Glomerular endothelial cell (primary cell): Measurements from ENCODE around the gene CKB. TPM values are rescaled to one million over a fixed set of nuclear protein-coding genes. Genes with fewer than 3 reads are reported as not detected.

Source experiments
- DNase-seq: peaks from one replicate; pipeline ENCODE4 v3.0.0-alpha.2; 2011; ENCODE audit warnings: low read depth, low spot score; ENCODE audit errors: extremely low read depth
- total RNA-seq: library from RNA; depleted of rRNA; stranded (reverse); fragments of >200 nt; gene quantifications from 2 replicates; pipeline ENCODE4 v1.2.3, GENCODE V29; 2015

The CKB gene
- total RNA-seq, 1 donor from 2014 or later = 10.3 TPM

DNA sequence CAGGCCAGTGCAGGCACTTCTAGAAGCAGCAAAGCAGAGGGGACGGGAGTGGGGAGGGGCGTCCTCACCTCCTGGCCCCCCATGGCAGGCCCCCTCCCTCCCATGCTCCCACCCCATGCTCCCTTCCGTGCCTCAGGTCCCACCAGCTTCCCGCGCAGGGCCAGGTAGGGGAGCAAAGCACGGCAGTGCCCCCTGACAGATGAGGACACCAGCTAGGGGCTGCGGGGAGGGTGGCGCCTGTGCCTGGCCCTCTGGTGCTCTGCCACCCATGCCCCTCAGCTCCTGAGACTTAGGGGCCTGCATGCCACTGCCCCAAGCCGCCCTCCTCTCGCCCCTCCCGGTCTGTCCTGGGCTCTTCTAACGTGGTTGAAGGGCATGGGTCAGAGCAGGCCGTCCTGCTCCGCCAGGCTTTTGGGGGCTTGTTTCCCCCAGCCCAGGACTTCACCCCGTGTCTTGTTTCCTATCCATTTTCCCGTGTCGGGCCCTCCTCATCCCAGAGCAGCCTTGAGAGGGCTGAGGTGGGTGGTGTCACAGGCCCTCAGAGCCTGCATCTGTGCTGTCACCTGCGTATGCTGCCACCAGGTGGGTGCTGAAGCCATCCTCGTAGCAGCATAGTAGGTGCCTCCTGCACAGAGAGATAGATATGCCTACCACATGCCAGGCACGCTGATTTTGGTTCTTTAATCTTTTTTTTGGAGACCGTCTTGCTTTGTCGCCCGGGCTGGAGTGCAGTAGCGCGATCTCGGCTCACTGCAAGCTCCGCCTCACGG, 16.6 kb upstream of the CKB start:
- DNase-seq = no peak

DNA sequence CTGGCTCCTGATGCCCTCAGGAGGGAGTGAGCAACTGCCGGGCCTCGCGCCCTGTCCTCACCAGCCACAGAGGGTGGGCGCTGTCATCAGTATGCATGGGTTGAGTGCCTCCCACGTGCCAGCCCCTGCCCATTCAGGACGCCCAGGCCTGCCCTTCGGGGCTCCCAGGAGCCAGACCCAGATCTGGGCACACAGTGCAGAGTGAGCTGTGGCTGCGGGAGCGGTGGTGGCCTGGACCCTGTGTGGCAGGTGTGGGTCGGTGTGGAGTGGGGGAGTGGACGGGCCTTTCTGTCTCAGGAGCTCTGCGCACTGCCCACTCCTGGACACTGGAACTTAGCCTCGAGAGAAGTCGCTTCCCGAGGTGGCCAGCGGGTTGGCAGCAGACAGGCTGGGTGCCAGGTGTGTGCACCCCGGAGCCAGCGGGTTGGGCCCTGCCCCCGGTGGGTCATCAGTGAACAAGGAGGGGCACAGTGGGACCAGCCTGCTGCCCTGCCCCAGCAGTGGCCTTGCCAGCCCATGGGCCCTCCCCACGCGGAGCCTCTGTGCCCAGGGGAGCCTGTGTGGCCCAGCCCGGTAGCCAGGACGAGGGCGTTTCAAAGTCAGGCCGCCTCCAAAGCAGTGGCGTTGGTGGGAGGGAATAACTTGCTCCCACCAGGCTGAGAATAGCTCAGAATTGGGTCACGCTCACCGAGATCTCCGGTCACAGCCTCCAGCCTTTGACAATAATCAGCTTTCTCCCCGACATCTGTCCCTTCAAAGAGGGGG, 15.8 kb upstream of the CKB start:
- DNase-seq = no peak

DNA sequence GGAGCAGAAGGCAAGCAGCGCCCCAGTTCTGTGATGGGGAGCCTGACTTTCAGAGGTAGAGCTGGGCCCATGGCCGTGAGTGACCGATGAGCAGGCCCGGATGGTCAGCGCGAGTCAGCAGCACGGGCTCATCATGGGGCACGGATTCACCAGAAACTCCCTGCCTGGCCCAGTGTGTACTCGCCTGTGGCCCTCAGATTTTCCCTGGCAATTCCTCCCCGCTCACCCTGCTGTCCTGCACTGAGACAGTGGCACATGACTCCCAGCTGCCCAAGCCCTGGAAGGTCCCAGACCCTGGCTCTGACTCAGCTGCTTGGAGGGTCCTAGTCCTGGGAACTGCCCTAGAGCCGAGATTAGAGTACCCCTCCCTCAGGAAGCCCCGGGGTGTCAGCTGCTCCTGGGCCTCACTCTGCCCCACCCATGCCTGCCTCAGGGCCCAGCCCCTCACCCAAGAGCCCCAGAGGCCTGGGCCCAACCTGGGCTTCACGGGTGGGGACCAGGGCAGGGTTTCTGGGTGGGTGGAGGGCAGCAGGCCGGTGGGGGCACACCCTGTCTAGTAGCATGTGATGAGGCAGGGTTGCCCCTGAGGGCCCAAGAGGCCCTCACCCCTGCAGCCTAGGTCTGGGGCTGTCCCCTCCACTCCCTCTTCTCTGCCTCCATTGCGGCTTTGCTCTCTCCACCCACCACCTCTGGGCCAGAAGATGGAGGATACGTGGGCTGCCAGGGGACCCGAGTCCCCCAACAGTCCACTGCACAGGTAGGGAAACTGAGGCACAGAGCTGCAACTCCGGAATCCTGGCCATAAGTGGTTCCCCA, 14.8 kb upstream of the CKB start:
- DNase-seq = no peak

DNA sequence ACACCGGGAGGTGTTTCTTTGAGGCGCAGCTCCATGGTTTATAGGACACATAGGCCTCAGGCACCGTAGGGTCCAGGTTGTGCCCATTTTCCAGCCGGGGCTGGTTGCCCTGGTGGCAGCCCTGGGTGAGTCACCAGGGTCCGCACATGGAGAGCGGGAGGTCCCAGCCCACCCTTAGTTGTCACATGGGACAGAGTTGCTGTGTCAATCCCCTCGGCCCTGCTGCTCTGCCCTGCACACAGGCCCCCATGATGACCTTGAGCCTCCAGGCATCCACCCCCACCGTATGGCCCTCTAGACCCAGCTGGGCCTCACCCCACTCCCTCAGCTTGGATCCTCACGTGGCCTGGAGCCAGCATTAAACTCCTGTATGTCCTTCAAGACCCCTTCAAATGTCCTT, 14.1 kb upstream of the CKB start:
- no peak for DNase-seq

DNA sequence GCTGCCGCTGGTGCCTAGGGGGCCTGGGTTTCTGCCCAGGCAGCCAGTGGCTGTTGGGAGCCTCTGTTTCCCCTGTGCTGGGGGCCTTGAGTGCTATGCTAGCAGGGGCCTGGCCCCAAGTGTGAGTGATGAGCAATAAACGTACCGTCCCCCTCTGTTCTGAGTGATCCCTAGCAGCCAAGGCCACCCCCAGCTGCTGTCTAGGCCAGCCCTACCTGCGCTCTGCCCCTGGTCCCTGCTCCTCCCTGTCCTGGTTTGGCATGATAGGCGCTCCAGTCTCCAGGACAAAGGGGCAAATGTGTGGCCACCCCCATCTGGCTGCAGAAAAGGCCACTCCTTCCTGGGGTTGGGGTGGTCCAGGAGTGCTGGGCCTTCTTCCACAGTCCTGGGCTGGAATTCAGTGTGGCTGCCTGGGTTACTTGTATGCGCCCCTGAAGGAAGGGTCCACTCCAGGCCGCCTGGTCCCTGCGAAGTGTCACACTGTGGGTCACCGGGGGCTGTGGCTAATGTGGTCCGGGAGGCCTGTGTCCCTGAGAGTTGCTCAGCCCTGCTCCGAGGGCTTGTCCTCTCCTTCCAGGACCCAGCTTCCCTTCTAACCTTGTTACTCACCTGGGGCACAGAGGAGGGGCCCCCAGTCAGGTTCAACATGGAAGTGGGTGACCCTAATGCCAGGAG, 13.4 kb upstream of the CKB start:
- no peak for DNase-seq

DNA sequence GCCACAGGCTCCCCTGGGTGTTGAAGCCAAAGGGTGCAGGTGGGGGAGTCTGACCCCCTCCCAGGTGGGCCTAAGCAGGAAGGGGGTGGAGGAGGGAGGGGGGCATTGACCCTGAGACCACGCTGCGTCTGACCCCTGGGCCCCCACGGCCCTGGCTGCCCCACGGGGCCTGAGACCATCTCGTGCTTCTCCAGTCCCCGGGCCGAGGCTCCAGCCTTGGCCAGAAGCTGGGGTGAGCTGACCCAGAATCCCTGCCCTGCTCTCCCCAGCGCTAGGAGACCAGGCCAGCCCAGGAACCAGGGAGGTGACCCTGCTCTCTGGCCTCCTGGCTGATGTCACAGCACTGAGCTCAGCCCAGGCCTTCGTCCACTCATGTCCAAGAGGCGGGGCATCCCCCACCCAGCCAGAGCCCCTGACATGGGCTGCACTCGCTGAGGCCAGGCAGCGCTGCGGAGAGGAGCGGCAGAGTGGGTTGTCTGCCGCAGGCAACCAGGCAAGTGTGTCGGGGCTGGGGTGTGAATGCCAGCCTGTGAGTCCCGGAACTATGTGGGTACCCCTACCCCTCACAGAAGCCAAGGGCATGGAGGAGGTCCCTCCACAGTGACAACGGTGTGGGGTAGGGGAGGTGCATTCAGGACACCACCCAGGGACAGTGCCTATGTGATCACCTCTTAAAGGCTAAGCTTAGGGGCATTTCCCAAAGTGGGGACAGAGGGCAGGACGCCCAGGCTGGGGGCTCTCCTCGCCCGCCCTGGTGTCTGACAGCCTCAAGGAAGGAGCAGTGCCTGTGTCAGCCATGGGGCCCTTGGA, 12.7 kb upstream of the CKB start:
- no peak for DNase-seq

DNA sequence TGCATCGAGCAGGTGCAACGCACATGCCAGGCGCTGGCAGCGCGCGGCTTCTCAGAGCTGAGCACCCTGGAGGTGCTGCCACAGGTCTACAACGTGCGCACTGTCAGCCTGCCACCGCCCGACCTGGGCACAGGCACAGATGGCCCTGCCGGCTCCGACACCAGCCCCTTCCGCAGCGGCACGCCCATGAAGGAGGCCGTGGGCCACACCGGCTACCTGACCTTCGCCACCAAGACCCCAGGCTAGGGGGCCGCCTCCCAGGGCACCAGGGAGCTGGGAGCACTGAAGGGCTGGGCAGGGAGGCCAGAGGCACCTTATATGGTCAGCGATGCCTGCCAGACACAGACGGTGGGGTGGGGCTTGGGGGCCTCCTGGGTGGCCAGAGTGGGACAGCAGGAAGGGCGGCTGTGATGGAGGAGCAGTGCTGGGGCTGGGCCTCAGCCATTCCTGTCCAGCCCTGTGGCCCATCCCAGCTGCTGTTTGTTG, 12.0 kb upstream of the CKB start:
- no peak for DNase-seq

DNA sequence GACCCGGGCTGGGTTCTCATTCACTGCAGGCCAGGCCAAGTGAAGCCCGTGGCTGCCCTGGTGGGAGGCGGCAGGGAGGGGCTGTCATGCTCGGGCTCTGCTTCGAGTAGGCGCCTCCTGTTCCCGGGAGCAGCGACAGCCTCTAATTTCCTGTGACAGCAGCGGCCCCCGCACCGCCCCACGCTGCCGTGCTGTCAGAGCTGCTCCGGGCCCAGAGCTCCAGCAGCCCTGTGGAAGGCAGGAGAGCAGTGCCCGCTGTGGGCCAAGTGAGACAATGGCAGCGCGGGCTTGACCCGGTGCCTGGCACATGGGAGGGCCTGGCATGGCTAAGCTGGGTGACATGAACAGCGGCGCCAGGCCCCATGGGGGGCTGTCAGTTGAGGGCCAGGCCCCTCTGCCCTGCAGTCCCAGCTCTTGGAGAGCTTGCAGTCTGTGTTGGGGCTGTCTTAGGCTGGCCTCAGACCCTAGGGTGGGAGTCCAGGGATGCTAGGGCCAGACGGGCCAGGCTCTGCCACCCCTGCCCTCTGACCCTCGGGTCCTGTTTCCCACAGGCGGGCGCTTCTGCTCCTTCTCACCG, 11.5 kb upstream of the CKB start:
- DNase-seq = no peak

DNA sequence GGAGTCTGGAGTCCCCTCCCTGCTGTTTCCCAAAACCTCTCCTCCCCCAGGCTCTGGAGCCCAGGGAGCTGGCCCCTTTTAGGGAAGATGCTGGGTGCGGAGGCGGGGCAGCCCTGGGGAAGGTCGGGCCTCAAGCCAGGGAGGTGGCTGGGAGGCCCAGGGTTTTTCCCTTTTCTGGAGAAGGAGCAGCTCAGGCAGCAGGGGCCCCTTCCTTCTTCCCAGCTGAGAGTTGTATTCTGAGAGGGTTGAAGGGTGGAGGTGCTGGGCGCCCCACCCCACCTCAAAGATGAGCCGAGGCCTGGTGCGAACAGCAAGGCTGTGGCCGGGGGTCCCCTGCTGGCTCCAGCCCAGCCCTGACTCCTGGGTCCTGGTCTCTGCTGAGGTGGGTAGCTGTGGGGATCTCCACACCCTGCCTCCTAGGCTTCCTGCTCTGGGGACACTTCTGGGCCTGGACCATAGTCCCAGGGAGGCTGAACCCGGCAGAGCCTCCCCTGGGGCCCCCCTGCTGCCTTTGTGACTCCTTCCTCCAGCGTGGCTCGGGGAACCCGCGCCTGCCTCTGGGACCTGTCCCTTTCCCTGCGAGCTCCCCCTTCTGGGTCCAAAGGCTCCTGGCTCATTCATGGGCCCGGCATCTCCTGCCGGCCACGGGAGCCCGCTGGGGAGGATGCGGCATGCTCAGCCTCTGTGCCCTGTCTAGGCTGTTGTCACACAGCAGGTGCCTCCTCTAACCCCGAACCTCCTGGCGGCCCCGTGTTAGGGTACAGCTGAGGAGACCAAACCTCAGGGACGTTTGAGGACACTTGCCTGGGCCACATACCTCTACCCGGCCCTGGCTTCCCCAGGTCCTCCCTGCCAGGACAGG, 10.7 kb upstream of the CKB start:
- no peak for DNase-seq

DNA sequence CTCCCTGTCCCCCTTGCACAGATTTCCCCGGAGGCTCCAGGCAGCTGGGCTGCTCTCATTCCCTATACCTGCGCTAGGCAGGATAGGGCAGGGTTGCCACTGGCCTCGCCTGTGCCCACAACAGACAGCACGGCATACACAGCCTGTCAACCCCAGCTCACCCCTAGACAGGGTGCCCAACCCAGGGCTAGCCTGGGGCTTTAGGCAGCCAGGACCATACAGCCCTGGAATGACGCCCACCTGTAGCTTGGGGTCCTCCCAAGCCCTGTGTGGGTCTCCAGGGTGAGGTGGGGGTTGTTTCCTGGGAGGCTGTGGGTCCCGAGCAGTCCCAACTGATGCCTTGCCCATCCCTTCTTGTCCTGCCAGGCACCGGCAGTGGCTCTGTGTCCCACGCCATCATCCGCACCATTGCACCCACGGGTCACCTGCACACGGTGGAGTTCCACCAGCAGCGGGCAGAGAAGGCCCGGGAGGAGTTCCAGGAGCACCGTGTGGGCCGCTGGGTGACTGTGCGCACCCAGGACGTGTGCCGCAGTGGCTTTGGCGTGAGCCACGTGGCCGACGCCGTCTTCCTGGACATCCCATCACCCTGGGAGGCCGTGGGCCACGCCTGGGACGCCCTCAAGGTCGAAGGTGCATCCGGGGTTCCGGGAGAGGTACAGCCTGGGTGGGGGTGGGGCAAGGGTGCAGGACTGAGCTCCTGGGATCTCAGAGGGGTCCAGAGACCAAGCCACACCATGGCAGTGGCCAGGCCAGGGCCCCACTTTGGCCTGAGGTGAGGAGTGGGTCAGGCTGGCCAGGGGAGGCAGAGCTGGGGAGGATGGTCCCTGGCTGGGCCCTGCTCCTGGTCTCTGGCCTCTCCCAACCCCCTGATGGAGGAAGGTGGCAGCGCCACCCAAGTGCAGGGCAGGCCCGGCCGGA, 9.8 kb upstream of the CKB start:
- DNase-seq = no peak

DNA sequence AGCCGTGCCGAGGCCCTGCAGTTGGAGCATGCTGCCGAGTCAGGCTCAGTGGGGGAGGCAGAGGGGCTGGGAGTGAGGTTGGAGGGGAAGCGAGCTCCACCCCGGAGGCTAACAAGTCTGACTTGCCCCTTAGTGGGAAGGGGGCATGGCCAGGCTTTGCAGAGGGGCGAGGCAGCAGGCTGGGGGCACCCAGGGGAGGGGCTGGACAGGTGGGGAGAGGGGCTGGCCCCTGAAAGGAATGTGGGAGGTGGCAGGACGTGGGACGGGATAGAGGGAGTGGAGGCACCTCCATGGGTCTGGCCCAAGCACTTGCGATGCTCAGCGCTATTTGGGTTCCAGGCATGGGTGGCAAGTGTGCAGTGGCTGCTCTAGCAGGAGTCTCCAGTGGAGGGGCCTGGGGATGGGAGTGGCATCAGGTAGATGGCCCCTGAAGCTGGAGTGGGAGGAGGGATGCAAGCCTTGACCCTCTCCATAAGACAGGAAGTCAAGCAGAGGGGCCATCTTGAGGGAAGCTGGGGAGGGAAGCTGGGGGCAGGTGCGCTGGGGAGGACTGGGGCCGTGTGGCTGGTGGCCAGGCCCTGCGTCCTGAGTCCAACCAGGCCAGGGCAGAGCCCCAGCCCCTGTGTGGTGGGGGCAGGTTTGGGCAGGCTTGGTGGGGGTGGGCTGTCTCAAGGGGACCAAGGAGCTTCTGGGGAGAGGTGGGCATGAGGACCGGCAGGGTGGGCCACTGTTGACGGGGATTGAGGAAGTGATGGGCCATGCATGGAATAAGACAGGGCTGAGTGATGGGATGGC, 9.0 kb upstream of the CKB start:
- no peak for DNase-seq

DNA sequence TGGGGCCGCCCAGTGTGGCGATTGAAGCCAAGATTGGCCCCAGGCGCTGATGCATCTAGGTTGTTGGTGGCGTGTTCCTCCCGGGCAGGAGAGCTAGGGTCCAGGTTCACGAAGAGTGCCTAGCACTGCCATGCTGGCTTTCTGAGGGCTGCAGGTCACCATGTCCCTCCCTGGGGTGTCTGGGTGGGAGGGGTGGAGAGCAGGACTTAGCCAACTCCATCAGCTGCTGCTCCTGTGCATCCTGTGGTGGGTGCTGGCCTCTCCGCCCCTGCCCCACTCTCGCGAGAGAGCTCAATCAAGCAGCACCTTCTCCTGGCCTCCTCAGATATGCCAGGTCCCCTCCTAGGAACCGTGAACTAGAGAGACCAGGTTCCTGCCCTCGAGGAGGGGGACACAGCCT, 8.2 kb upstream of the CKB start:
- no peak for DNase-seq

DNA sequence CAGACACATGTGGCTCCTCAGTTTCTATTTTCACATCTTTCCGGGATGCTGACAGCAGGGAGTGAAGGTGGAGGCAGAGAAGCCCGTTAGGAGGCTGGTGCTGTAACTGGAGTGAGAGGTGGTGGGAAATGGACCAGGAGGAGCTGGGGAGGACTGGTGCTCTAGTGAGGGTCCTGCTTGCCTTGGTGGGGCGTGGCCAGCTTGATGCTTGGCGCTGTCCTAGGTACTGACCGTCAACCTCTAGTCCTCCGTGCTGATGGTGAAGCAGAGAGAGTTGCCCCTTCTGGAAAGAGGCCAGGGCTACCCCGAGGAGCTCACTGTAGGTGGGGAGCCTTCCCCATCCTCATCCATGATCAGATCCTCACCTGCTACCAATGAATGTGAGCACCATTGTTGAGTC, 7.8 kb upstream of the CKB start:
- DNase-seq = no peak

DNA sequence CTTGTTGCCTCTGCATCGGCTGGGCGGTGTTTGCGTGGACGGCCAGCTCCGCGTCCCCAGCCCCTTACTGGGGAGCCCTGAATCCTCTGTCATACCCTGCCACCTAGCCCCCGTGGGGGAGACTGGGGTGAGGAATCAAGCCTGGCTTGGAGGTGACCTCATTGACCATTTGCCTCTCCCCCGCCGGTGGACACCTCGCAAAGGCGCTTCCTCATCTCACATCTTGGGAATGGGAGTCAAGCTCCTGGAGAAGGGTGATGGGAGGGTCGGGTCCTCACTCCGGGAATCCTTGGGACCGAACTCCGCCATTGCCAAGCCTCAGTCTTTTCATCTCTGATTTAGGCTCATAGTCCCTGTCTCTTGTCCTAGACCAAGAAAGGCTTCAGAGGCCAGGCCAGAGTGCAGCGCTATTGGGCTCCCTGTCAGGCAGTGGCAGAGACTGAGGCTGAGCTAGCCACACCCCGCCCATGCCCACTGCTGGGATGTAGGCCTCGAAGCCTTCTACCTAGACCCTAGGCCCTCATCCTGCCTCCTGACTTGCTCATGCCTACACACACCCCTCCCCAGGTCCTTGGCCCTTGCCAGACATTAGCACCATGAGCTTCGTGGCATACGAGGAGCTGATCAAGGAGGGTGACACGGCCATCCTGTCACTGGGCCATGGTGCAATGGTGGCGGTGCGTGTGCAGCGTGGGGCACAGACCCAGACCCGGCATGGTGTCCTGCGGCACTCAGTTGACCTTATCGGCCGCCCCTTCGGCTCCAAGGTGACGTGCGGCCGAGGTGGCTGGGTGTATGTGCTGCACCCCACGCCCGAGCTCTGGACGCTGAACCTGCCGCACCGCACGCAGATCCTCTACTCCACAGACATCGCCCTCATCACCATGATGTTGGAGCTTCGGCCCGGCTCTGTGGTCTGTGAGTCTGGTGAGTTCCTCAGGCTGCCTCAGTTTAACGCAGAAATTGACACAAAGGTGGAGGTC, 7.0 kb upstream of the CKB start:
- DNase-seq = no peak

DNA sequence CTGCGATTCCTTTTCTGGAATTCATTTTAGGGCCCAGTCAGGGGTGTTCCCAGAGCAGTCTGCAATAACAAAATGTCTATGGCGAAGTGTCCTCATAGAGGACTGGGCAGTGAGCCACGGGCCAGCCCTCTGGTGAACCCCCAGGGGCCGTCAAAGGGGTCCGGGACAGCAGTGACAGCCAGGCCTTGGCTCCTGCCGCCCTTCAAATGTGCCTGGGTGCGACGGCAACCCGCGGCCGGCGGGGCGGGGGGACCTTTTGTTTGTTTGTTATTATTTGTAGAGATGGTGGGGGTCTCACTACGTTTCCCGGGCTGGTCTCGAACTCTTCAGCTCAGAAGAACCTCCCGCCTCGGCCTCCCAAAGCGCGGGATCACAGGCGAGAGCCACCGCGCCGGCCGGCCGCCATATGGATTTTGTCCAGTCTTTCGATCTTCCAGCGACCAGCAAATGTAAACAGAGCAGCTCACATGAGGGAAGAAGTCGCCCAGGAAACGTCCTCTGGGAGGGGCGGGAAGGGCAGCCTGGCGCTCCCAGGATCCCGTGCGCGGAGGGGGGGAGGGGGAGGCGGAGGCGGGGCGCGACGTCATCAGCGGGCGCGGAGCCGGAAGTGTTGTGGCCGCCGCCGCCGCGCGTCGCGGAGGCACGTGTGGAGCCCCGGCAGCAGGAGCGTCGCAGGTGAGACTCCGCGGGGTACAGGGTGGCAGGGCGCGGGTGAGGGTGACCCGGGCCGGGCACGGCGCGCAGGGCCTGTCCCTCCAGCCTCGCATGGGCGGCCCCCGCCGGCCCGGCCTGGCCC, 6.2 kb upstream of the CKB start, which contains the start of gene TRMT61A:
Gene TRMT61A, plus strand, starts transcription at position 610 of the 796 bp plus-strand sequence. CDS start 783 bp downstream, outside the sequence.
- no peak for DNase-seq
